Endothelial cell of umbilical vein (primary cell): ENCODE data around the gene TLCD3B. TPM values are rescaled to one million over a fixed set of nuclear protein-coding genes. Genes with fewer than 3 reads are reported as not detected.

Experiments
- BruUV-seq: library from RNA; stranded (reverse); fragments of 400-500 nt; replicated peaks from 2 replicates; lab custom pipeline; 2021; lab: Mats Ljungman, UMichigan
- CTCF ChIA-PET: fragments of 300-600, 350-600 bp; sonication (Branson Sonifier 250); formaldehyde crosslinking; loops from one replicate; lab custom pipeline; 2021; ENCODE audit warnings: antibody characterized with exemption, inconsistent platforms; lab: Charles Lee
- POLR2A ChIA-PET: fragments of 300-600, 350-600 bp; sonication (Branson Sonifier 250); formaldehyde crosslinking; loops from one replicate; lab custom pipeline; 2021; ENCODE audit warnings: antibody characterized with exemption, inconsistent platforms; lab: Charles Lee
- DNase-seq: peaks from one replicate; pipeline ENCODE4 v3.0.0-alpha.2; 2011; ENCODE audit warnings: low read depth, low spot score
- FAIRE-seq: peaks from 2 replicates; lab custom pipeline; 2011; peaks lifted over from hg19 to GRCh38; lab: Jason Lieb, UNC
- H2AFZ ChIP-seq: 2 replicates; pipeline ENCODE4 v1.6.0; 2012; ENCODE audit warnings: low read depth, low read length, control low read depth, inconsistent platforms
- H3K27ac ChIP-seq: 2 replicates; pipeline ENCODE4 v1.5.1; 2011; ENCODE audit warnings: low read depth, mild to moderate bottlenecking, control low read depth, low read length, moderate library complexity; ENCODE audit not compliant: insufficient read depth
- H3K27me3 ChIP-seq, 2 experiments: 2 replicates each; pipeline versions ENCODE4 v1.6.0 to v1.6.1; 2011; ENCODE audit warnings: low read length in 2 of 2, mixed read lengths in 1 of 2; ENCODE audit not compliant: control insufficient read depth in 2 of 2, insufficient read depth in 2 of 2
- H3K36me3 ChIP-seq, 2 experiments: 2 replicates in 1 of 2; 3 replicates in 1 of 2; pipeline ENCODE4 v1.5.1; 2011; ENCODE audit warnings: low read length in 2 of 2, mild to moderate bottlenecking in 1 of 2, moderate library complexity in 1 of 2; ENCODE audit not compliant: control insufficient read depth in 2 of 2, insufficient read depth in 2 of 2; ENCODE audit errors: extremely low read depth in 1 of 2
- H3K4me1 ChIP-seq: 3 replicates; pipeline ENCODE4 v1.5.1; 2011; ENCODE audit warnings: mild to moderate bottlenecking, low read length; ENCODE audit not compliant: control insufficient read depth, insufficient read depth; ENCODE audit errors: extremely low read depth
- H3K4me2 ChIP-seq: 2 replicates; pipeline ENCODE4 v1.6.1; 2011; ENCODE audit warnings: low read length, control low read depth, mixed read lengths; ENCODE audit not compliant: insufficient read depth
- H3K4me3 ChIP-seq, 3 experiments: fragments of 200-600 bp in 1 of 3; sonication (generic), shearing (Covaris generic) in 1 of 3; replicated peaks in 1 of 3; 2 replicates each; pipeline ENCODE4 v1.5.1; 2011 to 2016; ENCODE audit warnings: control low read depth in 3 of 3, low read length in 3 of 3, mild to moderate bottlenecking in 2 of 3, inconsistent platforms in 1 of 3, low read depth in 1 of 3, moderate library complexity in 1 of 3; ENCODE audit not compliant: insufficient read depth in 1 of 3
- H3K79me2 ChIP-seq: 2 replicates; pipeline ENCODE4 v1.6.0; 2012; ENCODE audit warnings: low read length, inconsistent platforms; ENCODE audit not compliant: control insufficient read depth, insufficient read depth
- H3K9ac ChIP-seq: replicated peaks from 2 replicates; pipeline ENCODE3; 2011; ENCODE audit warnings: low read length, control low read depth; ENCODE audit not compliant: insufficient read depth; ENCODE audit errors: extremely low read depth
- H3K9me1 ChIP-seq: replicated peaks from 3 replicates; pipeline ENCODE4 v1.6.0; 2011; ENCODE audit warnings: mild to moderate bottlenecking, low read length; ENCODE audit not compliant: control insufficient read depth, insufficient read depth; ENCODE audit errors: extremely low read depth
- H3K9me3 ChIP-seq: replicated peaks from 2 replicates; pipeline ENCODE4 v1.5.1; 2012; ENCODE audit warnings: low read length, inconsistent platforms; ENCODE audit not compliant: control insufficient read depth, insufficient read depth
- H4K20me1 ChIP-seq: replicated peaks from 2 replicates; pipeline ENCODE3; 2011; ENCODE audit warnings: mild to moderate bottlenecking, low read length; ENCODE audit not compliant: control insufficient read depth, insufficient read depth; ENCODE audit errors: extremely low read depth
- EZH2 ChIP-seq: IDR thresholded peaks from 2 replicates; pipeline ENCODE4 v1.6.1; 2012; ENCODE audit warnings: borderline replicate concordance, low read depth, mild to moderate bottlenecking, moderate library complexity, low read length, inconsistent platforms; ENCODE audit not compliant: severe bottlenecking
- JUN ChIP-seq: IDR thresholded peaks from 2 replicates; pipeline ENCODE4 v1.6.1; 2011; ENCODE audit warnings: borderline replicate concordance, low read depth; ENCODE audit not compliant: insufficient read length, insufficient read depth
- MYC ChIP-seq: IDR thresholded peaks from one replicate; pipeline ENCODE4 v1.6.1; 2011; ENCODE audit warnings: mild to moderate bottlenecking, low read depth, low read length
- POLR2A ChIP-seq: IDR thresholded peaks from 2 replicates; pipeline ENCODE4 v1.6.1; 2012; ENCODE audit warnings: low read depth, mild to moderate bottlenecking, control low read depth, low read length
- POLR2AphosphoS5 ChIP-seq: IDR thresholded peaks from 2 replicates; pipeline ENCODE4 v1.6.1; 2012; ENCODE audit warnings: low read depth, mild to moderate bottlenecking, control low read depth, low read length, moderate library complexity; ENCODE audit not compliant: insufficient read depth
- dilution Hi-C: fragments of 300-500 bp; cut with MboI; formaldehyde crosslinking; loops from one replicate; pipeline ENCODE4 v1.15.0; 2019; ENCODE audit warnings: low sequenced_read_pairs; ENCODE audit not compliant: extremely low pct_ligation_motif_present
- intact Hi-C: fragments of 100-400 bp; cut with micrococcal nuclease; formaldehyde crosslinking; loops from one replicate; pipeline ENCODE4 v1.10.0; 2022
- polyA plus RNA-seq, 4 experiments: library from polyadenylated mRNA; depleted of rRNA in 3 of 4; stranded (reverse) in 3 of 4; unstranded in 1 of 4; fragments of >200 nt; gene quantifications; 2 replicates each; pipeline versions ENCODE4 v1.2.1 to v1.2.3, GENCODE V29; 2011 to 2012; ENCODE audit warnings: missing spikeins in 1 of 4
- total RNA-seq: library from RNA; stranded (reverse); gene quantifications from 2 replicates; pipeline ENCODE4 v1.2.3, GENCODE V29; 2021

TLCD3B gene
- total and polyA plus RNA-seq, 2 donors (not counting 3 experiments of a cell fraction or from before 2014, with no cell fraction given), result 0.37 to 0.86 TPM

DNA sequence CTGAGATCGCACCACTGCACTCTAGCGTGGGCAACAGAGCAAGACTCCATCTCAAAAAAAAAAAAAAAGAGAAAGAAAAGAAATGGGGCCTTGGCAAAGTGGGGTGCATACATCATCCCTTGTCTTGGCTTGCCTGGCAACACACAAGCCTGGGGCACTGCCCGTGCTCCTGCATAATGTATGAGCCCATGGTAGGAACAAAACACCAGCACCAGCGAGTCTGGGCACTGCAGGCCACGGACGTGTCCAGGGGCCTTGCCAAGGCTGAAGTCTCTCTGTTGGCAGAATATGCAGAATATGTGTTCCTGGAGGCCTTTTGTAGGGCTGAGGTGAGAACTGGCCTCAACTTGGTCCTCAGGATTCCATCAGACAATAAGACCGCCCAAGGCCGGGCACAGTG lies 18.8 kb upstream of the TLCD3B start:
- Histone ChIP-seq H3K4me2 (no peak overlapping the region), H3K27ac (no peak overlapping the region), H3K27me3 (no peaks in the 10 kb centered on the region), H3K9ac (no peak overlapping the region), H3K9me3 (no peaks in the 10 kb centered on the region), H3K36me3 (no peaks in the 10 kb centered on the region), H3K4me3 (no peak overlapping the region), H3K4me1 (peaks cover 29% of the 10 kb centered on the region), H3K79me2 (peaks cover 4% of the 10 kb centered on the region), H2AFZ (no peak overlapping the region), H3K9me1 (no peaks in the 10 kb centered on the region), H4K20me1 (no peaks in the 10 kb centered on the region)
- intact Hi-C loops (loop anchor here (2.0 kb wide), 2 partner anchors 15 to 43 kb away; partner anchors contain the start of gene ALDOA), dilution Hi-C loops (no loop called here)
- FAIRE-seq (no peak), DNase-seq (no peak)
- POLR2A ChIA-PET, result no interaction called here
- CTCF ChIA-PET, result interaction anchor here (1.1 to 3.3 kb wide), 3 partner anchors 17 to 349 kb away, joined by 4 to 15 read pairs (median 5); partner anchors contain the start of gene TBX6
- no peak for TF ChIP-seq EZH2
- no peak for TF ChIP-seq POLR2A
- TF ChIP-seq MYC, result no peak
- no peak for TF ChIP-seq JUN
- no TSS peak for BruUV-seq

DNA sequence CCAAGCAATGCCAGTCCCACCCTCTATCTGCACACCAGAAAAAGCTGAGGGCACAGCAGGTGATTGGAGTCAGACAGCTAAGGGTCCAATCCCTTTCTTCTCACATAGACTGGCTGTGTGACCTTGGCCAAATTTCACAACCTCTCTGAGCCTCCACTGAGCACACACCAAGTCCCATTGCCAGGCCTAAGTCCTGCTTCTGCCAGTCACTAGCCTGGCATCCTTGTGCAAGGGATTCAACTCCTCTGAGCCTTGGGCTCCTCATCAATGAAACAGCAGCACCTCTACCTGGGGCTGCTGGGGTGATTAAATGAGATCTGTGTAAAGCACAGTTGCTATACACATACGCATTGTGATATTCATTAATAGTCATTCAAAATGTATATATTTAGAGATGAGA lies 15.5 kb upstream of the TLCD3B start:
- H3K4me3 ChIP-seq, result no peak overlapping the region
- POLR2A ChIA-PET, result no interaction called here
- no TSS peak for BruUV-seq

More for the DNA sequence above, 15.5 kb upstream of the TLCD3B start:
- no peaks in the 10 kb centered on the region for H4K20me1 ChIP-seq
- H3K27ac ChIP-seq, result no peak overlapping the region
- no peak for FAIRE-seq
- H3K4me1 ChIP-seq, result peaks cover 10% of the 10 kb centered on the region
- DNase-seq, result no peak
- dilution Hi-C loops, result no loop called here
- no peak overlapping the region for H2AFZ ChIP-seq
- no peak overlapping the region for H3K4me2 ChIP-seq
- intact Hi-C loops, result no loop called here
- no peaks in the 10 kb centered on the region for H3K36me3 ChIP-seq
- H3K79me2 ChIP-seq, result no peaks in the 10 kb centered on the region
- no peaks in the 10 kb centered on the region for H3K9me3 ChIP-seq
- no peak overlapping the region for H3K9ac ChIP-seq
- TF ChIP-seq JUN (no peak), POLR2AphosphoS5 (no peak)
- H3K27me3 ChIP-seq, result no peaks in the 10 kb centered on the region
- CTCF ChIA-PET, result interaction anchor here (0.6 to 5.9 kb wide), 4 partner anchors 9 to 370 kb away, joined by 4 to 33 read pairs (median 10); partner anchors contain the start of gene TBX6
- H3K9me1 ChIP-seq, result no peaks in the 10 kb centered on the region
